Stimulated activated memory B cell treated with anti-CD40 and anti-IgM and Interleukin-4, amounts not matched to agents 10 μg/mL and 1 μg/mL and 100 μg/mL, for 72 hours (primary cell): ENCODE measurements around the gene ETF1.

Experiments
- ATAC-seq: fragments of 150-1000 bp; cut with Tn5 transposase; 2 replicates; pipeline ENCODE4 v1.10.0; 2021
- H3K27ac Mint-ChIP-seq: one replicate; pipeline ENCODE4 v1.8.0; 2022; ENCODE audit warnings: mild to moderate bottlenecking, mixed read lengths
- H3K27me3 Mint-ChIP-seq: one replicate; pipeline ENCODE4 v1.8.0; 2022; ENCODE audit warnings: mixed read lengths
- H3K36me3 Mint-ChIP-seq: one replicate; pipeline ENCODE4 v1.8.0; 2022; ENCODE audit warnings: mixed read lengths
- H3K4me1 Mint-ChIP-seq: one replicate; pipeline ENCODE4 v1.8.0; 2022; ENCODE audit warnings: mixed read lengths
- H3K4me3 Mint-ChIP-seq: one replicate; pipeline ENCODE4 v1.8.0; 2022; ENCODE audit warnings: mild to moderate bottlenecking, moderate library complexity, mixed read lengths
- H3K9me3 Mint-ChIP-seq: one replicate; pipeline ENCODE4 v1.8.0; 2022; ENCODE audit warnings: mixed read lengths

Gene ETF1

GRCh38 chr5:138544181-138545134 is 1.4 kb upstream of the ETF1 start:
- no peaks in the 10 kb centered on the region for H3K27me3 Mint-ChIP-seq
- H3K9me3 Mint-ChIP-seq = no peaks in the 10 kb centered on the region
- peaks cover 20% of the 10 kb centered on the region for H3K36me3 Mint-ChIP-seq
- H3K4me3 Mint-ChIP-seq = peak overlapping the region; percentile 97
- H3K4me1 Mint-ChIP-seq = peaks cover 78% of the 10 kb centered on the region
- peak overlapping the region; percentile 100 for H3K27ac Mint-ChIP-seq
- ATAC-seq = no peak

- Mint-ChIP-seq H3K27me3 (no peaks in the 10 kb centered on the region), H3K36me3 (peaks cover 17% of the 10 kb centered on the region), H3K4me1 (peaks cover 84% of the 10 kb centered on the region), H3K9me3 (no peaks in the 10 kb centered on the region), H3K27ac (peak overlapping the region; percentile 100), H3K4me3 (peak overlapping the region; percentile 97)
- ATAC-seq = peak; percentile 77
These were observed 681 bp upstream of the ETF1 start for GRCh38 chr5:138543730-138544104.

GRCh38 chr5:138542180-138542955 is 668 bp downstream of the ETF1 start:
- H3K9me3 Mint-ChIP-seq = no peaks in the 10 kb centered on the region
- peaks cover 71% of the 10 kb centered on the region for H3K4me1 Mint-ChIP-seq
- peaks cover 10% of the 10 kb centered on the region for H3K36me3 Mint-ChIP-seq
- peak overlapping the region; percentile 100 for H3K27ac Mint-ChIP-seq
- no peaks in the 10 kb centered on the region for H3K27me3 Mint-ChIP-seq
- peak overlapping the region; percentile 97 for H3K4me3 Mint-ChIP-seq
- no peak for ATAC-seq

GRCh38 chr5:138541511-138542179 is 1.4 kb downstream of the ETF1 start:
- no peak for ATAC-seq
- Mint-ChIP-seq H3K27me3 (no peaks in the 10 kb centered on the region), H3K9me3 (no peaks in the 10 kb centered on the region), H3K4me1 (peaks cover 71% of the 10 kb centered on the region), H3K4me3 (peak overlapping the region; percentile 97), H3K36me3 (peaks cover 10% of the 10 kb centered on the region), H3K27ac (peak overlapping the region; percentile 100)

GRCh38 chr5:138539791-138540190 is 3.2 kb downstream of the ETF1 start:
- Mint-ChIP-seq H3K27ac (peak overlapping the region; percentile 17), H3K36me3 (peaks cover 16% of the 10 kb centered on the region), H3K27me3 (no peaks in the 10 kb centered on the region), H3K4me3 (no peak overlapping the region), H3K4me1 (peaks cover 52% of the 10 kb centered on the region), H3K9me3 (no peaks in the 10 kb centered on the region)
- no peak for ATAC-seq

- Mint-ChIP-seq H3K4me1 (peaks cover 51% of the 10 kb centered on the region), H3K36me3 (peaks cover 16% of the 10 kb centered on the region), H3K9me3 (no peaks in the 10 kb centered on the region), H3K27me3 (no peaks in the 10 kb centered on the region), H3K27ac (peak overlapping the region; percentile 17), H3K4me3 (no peak overlapping the region)
- no peak for ATAC-seq
These were observed 4.0 kb downstream of the ETF1 start for GRCh38 chr5:138538943-138539627.

- Mint-ChIP-seq H3K9me3 (no peaks in the 10 kb centered on the region), H3K36me3 (peaks cover 16% of the 10 kb centered on the region), H3K4me1 (peaks cover 58% of the 10 kb centered on the region), H3K27me3 (no peaks in the 10 kb centered on the region), H3K27ac (no peak overlapping the region), H3K4me3 (no peak overlapping the region)
- no peak for ATAC-seq
These were observed 6.2 kb downstream of the ETF1 start for GRCh38 chr5:138536665-138537315.

- no peaks in the 10 kb centered on the region for H3K9me3 Mint-ChIP-seq
- no peaks in the 10 kb centered on the region for H3K27me3 Mint-ChIP-seq
- H3K36me3 Mint-ChIP-seq = peaks cover 20% of the 10 kb centered on the region
- H3K27ac Mint-ChIP-seq = peak overlapping the region; percentile 27
- no peak for ATAC-seq
- H3K4me3 Mint-ChIP-seq = no peak overlapping the region
- H3K4me1 Mint-ChIP-seq = peaks cover 58% of the 10 kb centered on the region
These were observed 6.8 kb downstream of the ETF1 start for GRCh38 chr5:138536215-138536614.

GRCh38 chr5:138533973-138534941 is 8.8 kb downstream of the ETF1 start:
- ATAC-seq = no peak
- Mint-ChIP-seq H3K36me3 (peaks cover 24% of the 10 kb centered on the region), H3K4me3 (no peak overlapping the region), H3K27ac (no peak overlapping the region), H3K27me3 (no peaks in the 10 kb centered on the region), H3K4me1 (peaks cover 61% of the 10 kb centered on the region), H3K9me3 (no peaks in the 10 kb centered on the region)

GRCh38 chr5:138529812-138530211 is 13.2 kb downstream of the ETF1 start:
- ATAC-seq = no peak
- Mint-ChIP-seq H3K9me3 (no peaks in the 10 kb centered on the region), H3K4me1 (peaks cover 65% of the 10 kb centered on the region), H3K27me3 (no peaks in the 10 kb centered on the region), H3K36me3 (peaks cover 27% of the 10 kb centered on the region), H3K4me3 (no peak overlapping the region), H3K27ac (peak overlapping the region; percentile 37)

GRCh38 chr5:138528744-138529469 is 14.1 kb downstream of the ETF1 start:
- peaks cover 57% of the 10 kb centered on the region for H3K4me1 Mint-ChIP-seq

GRCh38 chr5:138528208-138528607 is 14.8 kb downstream of the ETF1 start:
- Mint-ChIP-seq H3K4me1 (peaks cover 57% of the 10 kb centered on the region), H3K36me3 (peaks cover 32% of the 10 kb centered on the region)

More at GRCh38 chr5:138528744-138529469, 14.1 kb downstream of the ETF1 start:
- no peak overlapping the region for H3K27ac Mint-ChIP-seq
- H3K36me3 Mint-ChIP-seq = peaks cover 27% of the 10 kb centered on the region
- H3K4me3 Mint-ChIP-seq = no peak overlapping the region
- H3K9me3 Mint-ChIP-seq = no peaks in the 10 kb centered on the region
- no peak for ATAC-seq
- no peaks in the 10 kb centered on the region for H3K27me3 Mint-ChIP-seq

GRCh38 chr5:138527170-138527569 is 15.9 kb downstream of the ETF1 start:
- no peak overlapping the region for H3K4me3 Mint-ChIP-seq
- H3K27ac Mint-ChIP-seq = no peak overlapping the region
- H3K4me1 Mint-ChIP-seq = peaks cover 58% of the 10 kb centered on the region
- no peaks in the 10 kb centered on the region for H3K9me3 Mint-ChIP-seq
- H3K27me3 Mint-ChIP-seq = no peaks in the 10 kb centered on the region
- ATAC-seq = no peak
- H3K36me3 Mint-ChIP-seq = peaks cover 40% of the 10 kb centered on the region

More at GRCh38 chr5:138528208-138528607, 14.8 kb downstream of the ETF1 start:
- no peak for ATAC-seq
- no peak overlapping the region for H3K27ac Mint-ChIP-seq
- H3K9me3 Mint-ChIP-seq = no peaks in the 10 kb centered on the region
- no peaks in the 10 kb centered on the region for H3K27me3 Mint-ChIP-seq
- H3K4me3 Mint-ChIP-seq = no peak overlapping the region
